ENCODE measurements around the gene CNR2. TPM values are rescaled to one million over a fixed set of nuclear protein-coding genes. Genes with fewer than 3 reads are reported as not detected.
"Not testable (repeated sequence)": the region's sequence is repeated elsewhere in the genome, so short reads cannot be mapped to it uniquely, and the experiment has no call there.

Gene CNR2
- total RNA-seq, 1 experiment from 2014 or later, result not detected

GRCh38 chr1:23848673-23849616 lies 64.2 kb downstream of the CNR2 start:
- DNase-seq (ENCODE audit: low spot score), result no peak
- H3K36me3 ChIP-seq (ENCODE audit: insufficient read depth, low read length, poor library complexity, severe bottlenecking), result peaks cover 8% of the 10 kb centered on the region
- no peaks in the 10 kb centered on the region for H3K4me1 ChIP-seq (ENCODE audit: insufficient read depth, low read length, poor library complexity, severe bottlenecking)
- H3K27ac ChIP-seq (ENCODE audit: low read depth, low read length, poor library complexity, severe bottlenecking), result no peak overlapping the region
- no peak overlapping the region for H3K4me3 ChIP-seq (ENCODE audit: low read depth, low read length, poor library complexity, severe bottlenecking)
- no peak for TF ChIP-seq CTCF (conservative IDR thresholded peaks at IDR 0.05; ENCODE audit: low read depth, low read length)
- no peak for TF ChIP-seq EZH2 (IDR thresholded peaks at IDR 0.05; ENCODE audit: borderline replicate concordance, low read depth, low read length, poor library complexity, severe bottlenecking)
- ChIA-PET CTCF (no interaction called here), POLR2A (ENCODE audit: low non-redundant PET) (no interaction called here)
- H3K9me3 ChIP-seq (ENCODE audit: low read depth, low read length, poor library complexity, severe bottlenecking), result no peaks in the 10 kb centered on the region
- intact Hi-C loops (cut with micrococcal nuclease; ENCODE audit: unreplicated experiment), result no loop called here
- BruUV-seq (replicated peaks), result no TSS peak
- H3K27me3 ChIP-seq (replicated peaks; ENCODE audit: insufficient read depth, low read depth, low read length, poor library complexity), result no peaks in the 10 kb centered on the region

- H3K4me3 ChIP-seq (ENCODE audit: low read depth, low read length, poor library complexity, severe bottlenecking); DNase-seq (ENCODE audit: low spot score); H3K4me1 ChIP-seq (ENCODE audit: insufficient read depth, low read length, poor library complexity, severe bottlenecking); H3K36me3 ChIP-seq (ENCODE audit: insufficient read depth, low read length, poor library complexity, severe bottlenecking); H3K27me3 ChIP-seq (replicated peaks; ENCODE audit: insufficient read depth, low read depth, low read length, poor library complexity); POLR2A ChIA-PET (ENCODE audit: low non-redundant PET); H3K9me3 ChIP-seq (ENCODE audit: low read depth, low read length, poor library complexity, severe bottlenecking); BruUV-seq (replicated peaks); intact Hi-C loops (cut with micrococcal nuclease; ENCODE audit: unreplicated experiment); CTCF ChIA-PET; H3K27ac ChIP-seq (ENCODE audit: low read depth, low read length, poor library complexity, severe bottlenecking): not testable (repeated sequence)
Observed at GRCh38 chr1:23847482-23848095, 65.6 kb downstream of the CNR2 start.

GRCh38 chr1:23845163-23845562 lies 68.0 kb downstream of the CNR2 start:
- intact Hi-C loops (cut with micrococcal nuclease; ENCODE audit: unreplicated experiment), result no loop called here
- Histone ChIP-seq H3K27ac (ENCODE audit: low read depth, low read length, poor library complexity, severe bottlenecking) (no peak overlapping the region), H3K4me3 (ENCODE audit: low read depth, low read length, poor library complexity, severe bottlenecking) (no peak overlapping the region), H3K9me3 (ENCODE audit: low read depth, low read length, poor library complexity, severe bottlenecking) (no peaks in the 10 kb centered on the region), H3K4me1 (ENCODE audit: insufficient read depth, low read length, poor library complexity, severe bottlenecking) (no peaks in the 10 kb centered on the region), H3K36me3 (ENCODE audit: insufficient read depth, low read length, poor library complexity, severe bottlenecking) (peaks cover 8% of the 10 kb centered on the region), H3K27me3 (replicated peaks; ENCODE audit: insufficient read depth, low read depth, low read length, poor library complexity) (no peaks in the 10 kb centered on the region)
- ChIA-PET CTCF (no interaction called here), POLR2A (ENCODE audit: low non-redundant PET) (no interaction called here)
- no TSS peak for BruUV-seq (replicated peaks)
- no peak for DNase-seq (ENCODE audit: low spot score)
- TF ChIP-seq EZH2 (IDR thresholded peaks at IDR 0.05; ENCODE audit: borderline replicate concordance, low read depth, low read length, poor library complexity, severe bottlenecking), result no peak
- no peak for TF ChIP-seq CTCF (conservative IDR thresholded peaks at IDR 0.05; ENCODE audit: low read depth, low read length)

Data from A673 (cell line).